ENCODE data around the gene KMT2D.
A peak's percentile ranks its signal among the peaks of the same experiment; 100 is the strongest.

- TF ChIP-seq CTCF (IDR thresholded peaks at IDR 0.05) (peak; percentile 45 to 74 (median 58)), POLR2A (IDR thresholded peaks at IDR 0.05) (no peak)
Observed at GRCh38 chr12:49043856-49044258, 16.7 kb downstream of the KMT2D start.
